Mesendoderm (in vitro differentiated cells): ENCODE data around the gene VAV3.

Source experiments
- DNase-seq: peaks from one replicate; pipeline ENCODE4 v3.0.0; 2013
- H2AK5ac ChIP-seq: 2 replicates; pipeline ENCODE4 v1.6.1; 2013; ENCODE audit warnings: low read length, inconsistent platforms
- H2BK120ac ChIP-seq: 2 replicates; pipeline ENCODE4 v1.6.1; 2013; ENCODE audit warnings: low read depth, mild to moderate bottlenecking, low read length, moderate library complexity, mixed read lengths
- H2BK15ac ChIP-seq: replicated peaks from 2 replicates; pipeline ENCODE4 v1.6.1; 2013; ENCODE audit warnings: low read depth, mild to moderate bottlenecking, moderate library complexity
- H2BK5ac ChIP-seq: 2 replicates; pipeline ENCODE4 v1.6.1; 2013; ENCODE audit warnings: low read length, inconsistent platforms
- H3K18ac ChIP-seq: 2 replicates; pipeline ENCODE4 v1.6.1; 2013; ENCODE audit warnings: mild to moderate bottlenecking, low read length, mixed read lengths
- H3K23ac ChIP-seq: one replicate; pipeline ENCODE4 v1.6.1; 2013; ENCODE audit warnings: low read length
- H3K27ac ChIP-seq: 2 replicates; pipeline ENCODE4 v1.5.1; 2013; ENCODE audit warnings: low read depth, mild to moderate bottlenecking, inconsistent platforms, low read length, moderate library complexity
- H3K27me3 ChIP-seq: 2 replicates; pipeline ENCODE4 v1.6.1; 2013; ENCODE audit warnings: low read length, control low read depth, mild to moderate bottlenecking, inconsistent platforms; ENCODE audit not compliant: insufficient read depth, poor library complexity
- H3K36me3 ChIP-seq: 2 replicates; pipeline ENCODE4 v1.6.1; 2013; ENCODE audit warnings: low read length, inconsistent platforms; ENCODE audit not compliant: control insufficient read depth, insufficient read depth
- H3K4ac ChIP-seq: one replicate; pipeline ENCODE4 v1.6.1; 2013; ENCODE audit warnings: low read depth, mild to moderate bottlenecking, low read length, moderate library complexity
- H3K4me1 ChIP-seq: 2 replicates; pipeline ENCODE4 v1.6.1; 2013; ENCODE audit warnings: low read depth, low read length, inconsistent platforms; ENCODE audit not compliant: control insufficient read depth
- H3K4me2 ChIP-seq: 2 replicates; pipeline ENCODE4 v1.6.1; 2013; ENCODE audit warnings: low read length
- H3K4me3 ChIP-seq: 2 replicates; pipeline ENCODE4 v1.5.1; 2013; ENCODE audit warnings: mild to moderate bottlenecking, low read length
- H3K56ac ChIP-seq: one replicate; pipeline ENCODE4 v1.6.1; 2013; ENCODE audit warnings: low read length
- H3K79me1 ChIP-seq: 2 replicates; pipeline ENCODE4 v1.6.1; 2013; ENCODE audit warnings: low read length, inconsistent platforms
- H3K79me2 ChIP-seq: 2 replicates; pipeline ENCODE4 v1.6.1; 2013; ENCODE audit warnings: mild to moderate bottlenecking, low read length; ENCODE audit not compliant: control insufficient read depth, insufficient read depth
- H3K9ac ChIP-seq: 2 replicates; pipeline ENCODE4 v1.6.1; 2013; ENCODE audit warnings: low read length, inconsistent platforms
- H4K5ac ChIP-seq: one replicate; pipeline ENCODE4 v1.6.1; 2013; ENCODE audit warnings: low read length
- H4K8ac ChIP-seq: one replicate; pipeline ENCODE4 v1.6.1; 2013; ENCODE audit warnings: low read depth, mild to moderate bottlenecking, control low read depth, low read length, moderate library complexity
- WGBS: extraction: QIAGEN DNeasy Blood & Tissue Kit; methylation state at CpG from one replicate; pipeline ENCODE4 v1.1.7; 2013; ENCODE audit warnings: low lambda C conversion rate, missing lambda C conversion rate; ENCODE audit not compliant: insufficient coverage; ENCODE audit errors: extremely low coverage; 5-methylcytosine and 5-hydroxymethylcytosine counted together

The VAV3 gene

GRCh38 chr1:107590900-107591622 is 373.9 kb downstream of the VAV3 start:
- Histone ChIP-seq H3K4ac (no peak overlapping the region), H2AK5ac (no peak overlapping the region), H4K8ac (no peak overlapping the region), H3K56ac (no peak overlapping the region), H3K4me1 (no peaks in the 10 kb centered on the region), H3K27ac (no peak overlapping the region), H3K4me3 (no peak overlapping the region), H2BK120ac (no peak overlapping the region), H2BK15ac (no peak overlapping the region), H4K5ac (no peak overlapping the region), H3K4me2 (no peak overlapping the region), H3K23ac (no peak overlapping the region), H2BK5ac (no peak overlapping the region), H3K36me3 (no peaks in the 10 kb centered on the region), H3K79me2 (no peaks in the 10 kb centered on the region), H3K27me3 (no peaks in the 10 kb centered on the region), H3K79me1 (no peaks in the 10 kb centered on the region), H3K18ac (no peak overlapping the region), H3K9ac (no peak overlapping the region)
- no CpG with 5 or more reads among the region's 4 CpGs for WGBS
- DNase-seq, result no peak

- H3K79me2 ChIP-seq, result no peaks in the 10 kb centered on the region
- no peaks in the 10 kb centered on the region for H3K4me1 ChIP-seq
- no peak overlapping the region for H2BK15ac ChIP-seq
- no peak overlapping the region for H3K27ac ChIP-seq
- no peak overlapping the region for H3K4me3 ChIP-seq
- no peak overlapping the region for H3K18ac ChIP-seq
- no peak overlapping the region for H3K56ac ChIP-seq
- no peaks in the 10 kb centered on the region for H3K27me3 ChIP-seq
- H3K79me1 ChIP-seq, result no peaks in the 10 kb centered on the region
- H3K23ac ChIP-seq, result no peak overlapping the region
- H3K4ac ChIP-seq, result no peak overlapping the region
- no peak overlapping the region for H3K9ac ChIP-seq
- no peak overlapping the region for H2BK120ac ChIP-seq
- no peak overlapping the region for H2AK5ac ChIP-seq
- H3K4me2 ChIP-seq, result no peak overlapping the region
- no peaks in the 10 kb centered on the region for H3K36me3 ChIP-seq
- H2BK5ac ChIP-seq, result no peak overlapping the region
- no peak overlapping the region for H4K8ac ChIP-seq
- DNase-seq, result no peak
- H4K5ac ChIP-seq, result no peak overlapping the region
Measured at GRCh38 chr1:107590087-107590486, 374.9 kb downstream of the VAV3 start.

- H3K27me3 ChIP-seq, result no peaks in the 10 kb centered on the region
- H4K8ac ChIP-seq, result no peak overlapping the region
- no peak overlapping the region for H2AK5ac ChIP-seq
- no peak overlapping the region for H3K27ac ChIP-seq
- no peaks in the 10 kb centered on the region for H3K36me3 ChIP-seq
- H3K23ac ChIP-seq, result no peak overlapping the region
- no peaks in the 10 kb centered on the region for H3K79me1 ChIP-seq
- no peak for DNase-seq
- H3K9ac ChIP-seq, result no peak overlapping the region
- H3K4me1 ChIP-seq, result no peaks in the 10 kb centered on the region
- no peak overlapping the region for H3K18ac ChIP-seq
- H2BK5ac ChIP-seq, result no peak overlapping the region
- H3K79me2 ChIP-seq, result no peaks in the 10 kb centered on the region
- WGBS, result no CpG with 5 or more reads among the region's 1 CpG
- no peak overlapping the region for H4K5ac ChIP-seq
- no peak overlapping the region for H2BK15ac ChIP-seq
- no peak overlapping the region for H3K4me2 ChIP-seq
- no peak overlapping the region for H2BK120ac ChIP-seq
- no peak overlapping the region for H3K4ac ChIP-seq
- no peak overlapping the region for H3K4me3 ChIP-seq
- H3K56ac ChIP-seq, result no peak overlapping the region
Measured at GRCh38 chr1:107588321-107588720, 376.7 kb downstream of the VAV3 start.

GRCh38 chr1:107575226-107575625 is 389.8 kb downstream of the VAV3 start:
- Histone ChIP-seq H2BK120ac (no peak overlapping the region), H3K79me2 (no peaks in the 10 kb centered on the region), H3K79me1 (no peaks in the 10 kb centered on the region), H3K27me3 (no peaks in the 10 kb centered on the region), H3K56ac (no peak overlapping the region), H3K36me3 (no peaks in the 10 kb centered on the region), H2BK5ac (no peak overlapping the region), H2AK5ac (no peak overlapping the region), H3K23ac (no peak overlapping the region), H4K8ac (no peak overlapping the region), H3K4me1 (peaks cover 6% of the 10 kb centered on the region), H3K18ac (no peak overlapping the region), H3K9ac (no peak overlapping the region), H2BK15ac (no peak overlapping the region), H3K27ac (no peak overlapping the region), H3K4me2 (no peak overlapping the region), H3K4ac (no peak overlapping the region), H4K5ac (no peak overlapping the region), H3K4me3 (no peak overlapping the region)
- no CpG with 5 or more reads among the region's 3 CpGs for WGBS
- no peak for DNase-seq

- Histone ChIP-seq H3K27ac (no peak overlapping the region), H4K8ac (no peak overlapping the region), H3K79me2 (no peaks in the 10 kb centered on the region), H3K79me1 (no peaks in the 10 kb centered on the region), H3K56ac (no peak overlapping the region), H3K18ac (no peak overlapping the region), H3K23ac (no peak overlapping the region), H3K4me3 (no peak overlapping the region), H3K36me3 (no peaks in the 10 kb centered on the region), H3K4me2 (no peak overlapping the region), H2BK15ac (no peak overlapping the region), H3K4me1 (no peaks in the 10 kb centered on the region), H2AK5ac (no peak overlapping the region), H3K9ac (no peak overlapping the region), H3K4ac (no peak overlapping the region), H2BK5ac (no peak overlapping the region), H3K27me3 (no peaks in the 10 kb centered on the region), H2BK120ac (no peak overlapping the region), H4K5ac (no peak overlapping the region)
- WGBS, result no CpG with 5 or more reads among the region's 6 CpGs
- DNase-seq, result no peak
Measured at GRCh38 chr1:107574044-107574443, 390.9 kb downstream of the VAV3 start.

- no peak overlapping the region for H3K27ac ChIP-seq
- H3K79me1 ChIP-seq, result no peaks in the 10 kb centered on the region
- no peak overlapping the region for H3K4ac ChIP-seq
- H2BK5ac ChIP-seq, result no peak overlapping the region
- H3K4me1 ChIP-seq, result no peaks in the 10 kb centered on the region
- no peak overlapping the region for H3K23ac ChIP-seq
- H4K5ac ChIP-seq, result no peak overlapping the region
- no peak overlapping the region for H3K18ac ChIP-seq
- H3K36me3 ChIP-seq, result no peaks in the 10 kb centered on the region
- H2BK15ac ChIP-seq, result no peak overlapping the region
- no peak overlapping the region for H2BK120ac ChIP-seq
- no CpG with 5 or more reads among the region's 3 CpGs for WGBS
- no peaks in the 10 kb centered on the region for H3K79me2 ChIP-seq
- no peak for DNase-seq
- H3K9ac ChIP-seq, result no peak overlapping the region
- no peak overlapping the region for H3K4me2 ChIP-seq
- H4K8ac ChIP-seq, result no peak overlapping the region
- no peak overlapping the region for H3K4me3 ChIP-seq
- H2AK5ac ChIP-seq, result no peak overlapping the region
- H3K27me3 ChIP-seq, result no peaks in the 10 kb centered on the region
- no peak overlapping the region for H3K56ac ChIP-seq
Measured at GRCh38 chr1:107572674-107573211, 392.2 kb downstream of the VAV3 start.
